A549 (cell line): Measurements from ENCODE around the gene TRIM50. TPM values are rescaled to one million over a fixed set of nuclear protein-coding genes. Genes with fewer than 3 reads are reported as not detected.
A peak's percentile ranks its signal among the peaks of the same experiment; 100 is the strongest.
"Not testable (repeated sequence)": the region's sequence is repeated elsewhere in the genome, so short reads cannot be mapped to it uniquely, and the experiment has no call there.

Experiments used
- ATAC-seq, 2 experiments: fragments of 200-7000 bp in 1 of 2; fragments of >200 bp in 1 of 2; cut with Nextera tagmentation in 1 of 2; cut with Tn5 transposase in 1 of 2; 3 replicates each; pipeline versions ENCODE4 v1.8.0 to v1.9.1; 2018 to 2020; ENCODE audit warnings: mild to moderate bottlenecking in 1 of 2, moderate library complexity in 1 of 2
- CTCF ChIA-PET: fragments of 300-600 bp; sonication (Branson Sonifier 250); formaldehyde crosslinking; extraction: SDS; loops from one replicate; lab custom pipeline; 2021; ENCODE audit warnings: antibody characterized with exemption, inconsistent platforms; lab: Yijun Ruan, JAX
- POLR2A ChIA-PET: fragments of 350-600 bp; formaldehyde crosslinking; extraction: SDS; loops from one replicate; lab custom pipeline; 2021; ENCODE audit warnings: antibody characterized with exemption, inconsistent platforms; lab: Yijun Ruan, JAX
- DNase-seq, 2 experiments: peaks; one replicate each; pipeline versions ENCODE4 v3.0.0 to v3.0.0-alpha.2; 2011 to 2016; ENCODE audit warnings: low read depth in 1 of 2, low spot score in 1 of 2
- FAIRE-seq: peaks from 2 replicates; lab custom pipeline; 2011; peaks lifted over from hg19 to GRCh38; lab: Jason Lieb, UNC
- H3K27ac ChIP-seq, 2 experiments: fragments of >200 bp; sonication (Bioruptor Twin); formaldehyde crosslinking; 3 replicates each; pipeline ENCODE4 v1.5.1; 2016 to 2017
- H3K4me1 ChIP-seq: fragments of >200 bp; sonication (Bioruptor Twin); formaldehyde crosslinking; 3 replicates; pipeline ENCODE4 v1.6.1; 2016
- H3K4me2 ChIP-seq: fragments of >200 bp; sonication (Bioruptor Twin); formaldehyde crosslinking; 3 replicates; pipeline ENCODE4 v1.6.1; 2016
- H3K4me3 ChIP-seq: fragments of >200 bp; sonication (Bioruptor Twin); formaldehyde crosslinking; 3 replicates; pipeline ENCODE4 v1.5.1; 2016
- H3K9me3 ChIP-seq: fragments of >200 bp; sonication (Bioruptor Twin); formaldehyde crosslinking; 3 replicates; pipeline ENCODE4 v1.6.1; 2016
- EHF ChIP-seq: fragments of 250-450 bp; sonication (Bioruptor Pico); IDR thresholded peaks from 2 replicates; pipeline ENCODE4 v1.5.0; 2020; ENCODE audit warnings: mild to moderate bottlenecking
- FOXS1 ChIP-seq: fragments of 250-450 bp; sonication (Bioruptor Pico); IDR thresholded peaks from 2 replicates; pipeline ENCODE4 v1.5.0; 2020; ENCODE audit warnings: mild to moderate bottlenecking, moderate library complexity
- HMGXB4 ChIP-seq: fragments of 250-450 bp; sonication (Bioruptor Pico); IDR thresholded peaks from 2 replicates; pipeline ENCODE4 v1.5.0; 2021; ENCODE audit warnings: mild to moderate bottlenecking, moderate library complexity, borderline replicate concordance
- HOXA7 ChIP-seq: fragments of 250-450 bp; sonication (Bioruptor Pico); IDR thresholded peaks from 2 replicates; pipeline ENCODE4 v1.5.0; 2020; ENCODE audit warnings: mild to moderate bottlenecking, moderate library complexity
- HOXB13 ChIP-seq: fragments of 250-450 bp; sonication (Bioruptor Pico); IDR thresholded peaks from 2 replicates; pipeline ENCODE4 v1.5.0; 2020; ENCODE audit warnings: low read depth, mild to moderate bottlenecking, moderate library complexity
- JUN ChIP-seq, 2 experiments: fragments of >200 bp; sonication (Bioruptor Twin); formaldehyde crosslinking; IDR thresholded peaks; 2 replicates in 1 of 2; 3 replicates in 1 of 2; pipeline ENCODE4 v1.6.1; 2016 to 2017
- KDM1A ChIP-seq: fragments of 200-600 bp; sonication (generic); IDR thresholded peaks from 2 replicates; pipeline ENCODE4 v1.6.1; 2016; ENCODE audit warnings: low read depth, mild to moderate bottlenecking
- MAFK ChIP-seq: fragments of 450-650 bp; IDR thresholded peaks from 2 replicates; pipeline ENCODE4 v1.6.1; 2014; ENCODE audit not compliant: partially characterized antibody
- NPAS2 ChIP-seq: fragments of 250-450 bp; sonication (Bioruptor Pico); IDR thresholded peaks from 2 replicates; pipeline ENCODE4 v1.8.0; 2022; ENCODE audit warnings: mild to moderate bottlenecking, moderate library complexity, borderline replicate concordance
- NR3C1 ChIP-seq: fragments of >200 bp; sonication (Bioruptor Twin); formaldehyde crosslinking; IDR thresholded peaks from 3 replicates; pipeline ENCODE4 v1.6.1; 2017
- POLR2AphosphoS2 ChIP-seq: conservative IDR thresholded peaks from 2 replicates; pipeline ENCODE4 v1.6.1; 2012; ENCODE audit warnings: low read length, improper control_type of control experiment, inconsistent platforms
- RARB ChIP-seq: fragments of 250-450 bp; sonication (Bioruptor Pico); IDR thresholded peaks from 2 replicates; pipeline ENCODE4 v1.8.0; 2021; ENCODE audit warnings: mild to moderate bottlenecking, moderate library complexity
- REST ChIP-seq: fragments of 200-600 bp; sonication (generic); IDR thresholded peaks from 2 replicates; pipeline ENCODE4 v1.6.1; 2016; ENCODE audit warnings: antibody characterized with exemption, mild to moderate bottlenecking, moderate library complexity
- RNF2 ChIP-seq: fragments of 200-600 bp; sonication (generic); IDR thresholded peaks from 2 replicates; pipeline ENCODE4 v1.6.1; 2016; ENCODE audit warnings: low read depth, mild to moderate bottlenecking, antibody characterized with exemption, moderate library complexity, borderline replicate concordance
- ZC3H11A ChIP-seq: fragments of 450-650 bp; IDR thresholded peaks from 2 replicates; pipeline ENCODE4 v1.6.1; 2014; ENCODE audit warnings: antibody characterized with exemption, mild to moderate bottlenecking
- WGBS: methylation state at CpG from one replicate; pipeline ENCODE4 v1.1.6; 2017; ENCODE audit errors: missing lambda C conversion rate; 5-methylcytosine and 5-hydroxymethylcytosine counted together
- polyA plus RNA-seq, 4 experiments: library from polyadenylated mRNA; depleted of rRNA in 3 of 4; stranded (reverse); fragments of >200 nt; fragmentation: RNase III in 1 of 4; extraction: RNeasy Plus Mini Kit Qiagen cat#74134 plus additional on column Dnase treatment in 1 of 4; gene quantifications; 2 replicates in 3 of 4; 3 replicates in 1 of 4; pipeline ENCODE4 v1.2.3, GENCODE V29; 2011 to 2017
- TF ChIP-seq, protein P1 (sequence below): IDR thresholded peaks from 2 replicates; pipeline ENCODE4 v1.6.1; 2012
- TF ChIP-seq, protein P2 (sequence below): fragments of 250-450 bp; sonication (Bioruptor Pico); IDR thresholded peaks from 2 replicates; pipeline ENCODE4 v1.5.0; 2020; ENCODE audit warnings: low read depth, mild to moderate bottlenecking, moderate library complexity

TRIM50 gene
- polyA plus RNA-seq, 2 of the 4 experiments (the other 2 are of a cell fraction) = not detected

DNA sequence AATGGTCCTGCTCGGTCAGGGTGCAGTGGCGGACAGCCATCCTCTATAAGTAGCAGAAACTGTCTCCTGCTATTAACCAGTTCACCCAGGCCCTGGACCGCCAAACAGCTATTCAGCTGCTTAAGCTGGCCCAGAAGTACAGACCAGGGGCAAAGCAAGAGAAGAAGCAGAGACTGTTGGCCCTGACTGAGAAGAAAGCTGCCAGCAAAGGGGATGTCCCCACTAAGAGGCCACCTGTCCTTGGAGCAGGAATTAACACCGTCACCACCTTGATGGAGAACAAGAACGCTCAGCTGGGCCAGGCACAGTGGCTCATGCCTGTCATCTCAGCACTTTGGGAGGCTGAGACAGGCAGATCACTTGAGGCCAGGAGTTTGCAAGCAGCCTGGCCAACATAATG, 13.6 kb downstream of the TRIM50 start (continued):
- TF ChIP-seq EHF (CRISPR knock-in tag) = no peak
- no peak for TF ChIP-seq RARB (CRISPR knock-in tag)

- 54% methylated on average over 4 of the region's 4 CpGs for WGBS
- CTCF ChIA-PET = interaction anchor here (0.9 to 1.2 kb wide), 2 partner anchors 9 to 11 kb away, joined by 4 to 5 read pairs; no protein-coding TSS in a partner anchor
These were observed 14.4 kb downstream of the TRIM50 start for GRCh38 chr7:73313521-73313906.

DNA sequence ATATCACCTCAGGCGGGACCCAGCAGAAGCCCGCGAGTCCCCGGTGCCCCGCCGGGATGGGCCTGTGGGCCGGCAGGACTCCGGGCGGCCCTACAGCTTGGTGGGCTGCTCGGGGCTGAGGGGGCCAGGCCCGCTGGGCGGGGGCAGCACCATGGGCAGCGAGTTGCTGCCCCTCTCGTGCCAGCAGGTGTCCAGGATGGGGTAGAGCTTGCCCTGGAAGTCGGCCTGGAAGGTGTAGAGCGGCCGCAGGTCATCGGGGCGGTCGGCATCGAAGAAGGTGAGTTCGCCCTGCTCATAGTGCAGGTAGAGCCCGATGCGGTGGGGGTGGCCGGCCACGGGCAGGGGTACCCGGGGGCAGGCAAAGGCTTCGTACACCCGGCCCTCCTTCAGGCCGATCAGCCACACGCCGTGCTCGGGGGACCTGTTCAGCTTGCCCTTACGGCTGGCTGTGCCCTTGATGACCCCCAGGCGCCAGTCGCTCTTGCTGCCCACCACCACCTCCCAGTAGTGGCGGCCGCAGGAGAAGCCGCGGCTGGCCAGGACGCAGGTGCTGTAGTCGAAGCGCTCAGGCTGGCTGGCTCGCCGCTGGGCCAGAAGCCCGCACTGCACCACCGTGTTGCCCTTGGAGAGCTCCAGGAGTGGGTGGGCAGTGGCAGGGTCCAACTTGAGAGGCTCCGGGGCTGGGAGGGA, 14.9 kb downstream of the TRIM50 start:
- ChIA-PET CTCF (interaction anchor here (0.9 to 1.2 kb wide), 2 partner anchors 9 to 11 kb away, joined by 4 to 5 read pairs; no protein-coding TSS in a partner anchor), POLR2A (no interaction called here)
- no peak overlapping the region for H3K27ac ChIP-seq
- no peak for FAIRE-seq
- TF ChIP-seq ZC3H11A (no peak), NPAS2 (CRISPR knock-in tag) (no peak), RNF2 (no peak), RARB (CRISPR knock-in tag) (no peak), HMGXB4 (CRISPR knock-in tag) (no peak), HOXB13 (no peak), HOXA7 (no peak), FOXS1 (CRISPR knock-in tag) (no peak)
- TF ChIP-seq, protein P1, sequence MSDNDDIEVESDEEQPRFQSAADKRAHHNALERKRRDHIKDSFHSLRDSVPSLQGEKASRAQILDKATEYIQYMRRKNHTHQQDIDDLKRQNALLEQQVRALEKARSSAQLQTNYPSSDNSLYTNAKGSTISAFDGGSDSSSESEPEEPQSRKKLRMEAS = no peak
- TF ChIP-seq, protein P2, sequence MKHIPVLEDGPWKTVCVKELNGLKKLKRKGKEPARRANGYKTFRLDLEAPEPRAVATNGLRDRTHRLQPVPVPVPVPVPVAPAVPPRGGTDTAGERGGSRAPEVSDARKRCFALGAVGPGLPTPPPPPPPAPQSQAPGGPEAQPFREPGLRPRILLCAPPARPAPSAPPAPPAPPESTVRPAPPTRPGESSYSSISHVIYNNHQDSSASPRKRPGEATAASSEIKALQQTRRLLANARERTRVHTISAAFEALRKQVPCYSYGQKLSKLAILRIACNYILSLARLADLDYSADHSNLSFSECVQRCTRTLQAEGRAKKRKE (CRISPR knock-in tag) = no peak
- TF ChIP-seq, all 56 proteins: peak for 0
- Histone ChIP-seq H3K9me3 (no peaks in the 10 kb centered on the region), H3K4me3 (no peak overlapping the region), H3K4me1 (peaks cover 6% of the 10 kb centered on the region; the same call in 1 of the 3 replicates), H3K4me2 (no peak overlapping the region)
- ATAC-seq (no peak), DNase-seq (no peak)
- WGBS = 82% methylated on average over 25 of the region's 48 CpGs

More at GRCh38 chr7:73313521-73313906, 14.4 kb downstream of the TRIM50 start:
- Histone ChIP-seq H3K27ac (no peak overlapping the region), H3K4me2 (no peak overlapping the region), H3K9me3 (no peaks in the 10 kb centered on the region), H3K4me1 (peaks cover 6% of the 10 kb centered on the region; the same call in 1 of the 3 replicates), H3K4me3 (no peak overlapping the region)
- TF ChIP-seq KDM1A (no peak), NR3C1 (no peak), REST (no peak), POLR2AphosphoS2 (no peak), MAFK (no peak), JUN (IDR thresholded peaks at IDR 0.05) (no peak), HMGXB4 (CRISPR knock-in tag) (no peak)
- TF ChIP-seq, protein P2 (CRISPR knock-in tag) = no peak
- DNase-seq (no peak), FAIRE-seq (no peak), ATAC-seq (no peak)
- POLR2A ChIA-PET = no interaction called here

DNA sequence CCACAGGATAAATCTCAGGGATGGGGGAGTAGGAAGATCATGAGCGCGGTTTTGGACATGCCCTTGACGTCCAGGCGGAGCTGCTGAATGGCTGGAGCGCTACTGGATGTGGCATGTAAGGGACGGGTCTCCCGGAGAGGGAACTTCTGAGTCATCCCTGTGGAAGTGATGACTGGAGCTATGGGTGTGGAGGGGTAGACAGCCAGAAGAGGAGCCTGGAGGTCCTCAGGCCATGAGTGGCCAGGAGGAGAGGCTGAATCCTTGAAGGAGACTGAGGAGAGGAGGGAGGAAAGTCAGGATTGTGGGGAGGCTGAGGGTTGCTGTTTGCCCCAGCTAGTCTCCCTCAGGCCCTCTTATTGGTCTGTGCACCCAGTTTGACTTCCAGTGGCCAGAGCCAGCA, 16.5 kb downstream of the TRIM50 start:
- FAIRE-seq, POLR2A ChIA-PET, H3K4me3 ChIP-seq, H3K4me2 ChIP-seq, H3K9me3 ChIP-seq, DNase-seq, H3K27ac ChIP-seq: not testable (repeated sequence)
- CTCF ChIA-PET = interaction anchor here (1.2 to 1.3 kb wide), 2 partner anchors 9 to 13 kb away, joined by 4 to 5 read pairs; no protein-coding TSS in a partner anchor
- WGBS = 77% methylated on average over 7 of the region's 7 CpGs
- peaks cover 11% of the 10 kb centered on the region; the same call in 2 of the 3 replicates for H3K4me1 ChIP-seq
- ATAC-seq = peak in 1 of 2 experiments; percentile 12; a peak in 1 of 6 replicates
